Effector CD4-positive, alpha-beta T cell (primary cell): Measurements from ENCODE around the gene GFPT2.

Experiments used
- DNase-seq: peaks from one replicate; pipeline ENCODE4 v3.0.0-alpha.2; 2020

Gene GFPT2

DNA sequence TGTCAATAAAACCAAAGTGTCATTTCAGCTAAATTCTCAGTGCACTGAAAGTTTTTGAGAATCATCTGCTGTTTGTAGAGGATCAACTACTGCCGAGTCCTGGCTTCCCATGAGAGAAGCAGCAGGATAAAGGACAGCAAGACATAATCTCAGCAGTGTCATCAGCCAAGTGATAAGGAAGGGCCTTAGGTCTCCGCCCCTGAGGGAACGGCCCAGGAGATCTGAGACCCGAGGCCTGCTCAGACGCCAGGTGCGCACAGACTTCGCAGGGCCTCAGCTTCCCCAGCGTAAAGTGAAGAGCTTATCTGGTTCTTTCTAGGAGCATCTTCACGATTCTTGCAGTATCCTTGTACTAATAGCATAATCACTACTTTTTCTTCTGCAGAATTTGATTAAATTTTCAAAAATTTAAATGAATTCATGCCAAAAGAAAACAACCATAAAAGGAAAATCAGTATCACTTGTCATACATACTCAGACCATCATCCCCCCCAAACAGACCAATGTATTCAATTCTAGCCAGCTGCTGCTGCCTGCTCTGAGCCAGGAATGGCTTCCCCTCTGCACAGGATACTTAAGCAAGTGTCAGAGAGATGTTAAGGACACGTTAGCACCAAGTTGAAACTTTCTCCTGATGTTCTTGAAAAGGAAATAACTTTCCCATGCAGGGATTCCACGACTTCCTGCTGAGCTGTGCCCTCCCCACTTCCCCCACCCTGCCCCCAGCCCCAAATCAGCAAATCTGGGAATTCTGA lies 2.2 kb downstream of the GFPT2 start:
- DNase-seq: no peak

- DNase-seq: no peak
These were observed 2.8 kb downstream of the GFPT2 start for GRCh38 chr5:180350296-180350695.

- no peak for DNase-seq
These were observed 3.7 kb downstream of the GFPT2 start for GRCh38 chr5:180349391-180349790.

DNA sequence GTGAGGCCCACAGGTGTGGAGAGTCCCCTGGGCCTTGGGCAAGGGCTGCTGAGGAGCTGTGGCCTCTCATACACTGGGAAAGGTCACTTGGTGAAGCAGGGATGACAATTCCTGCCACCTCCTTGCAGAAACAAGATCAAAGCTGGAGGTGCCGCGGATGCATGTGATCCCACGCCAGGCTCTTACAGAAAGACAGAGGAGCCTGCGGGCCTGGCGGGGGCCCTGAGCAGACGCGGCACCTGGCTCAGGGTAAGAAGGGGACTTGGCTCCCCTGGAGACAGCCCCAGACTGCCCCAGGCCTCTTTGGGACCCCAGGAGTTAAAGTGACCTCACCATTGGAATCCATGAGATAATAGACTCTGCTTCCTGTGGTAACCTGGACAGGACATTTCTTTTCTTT lies 4.8 kb downstream of the GFPT2 start:
- no peak for DNase-seq

- DNase-seq: no peak
These were observed 5.4 kb downstream of the GFPT2 start for GRCh38 chr5:180347702-180348101.

DNA sequence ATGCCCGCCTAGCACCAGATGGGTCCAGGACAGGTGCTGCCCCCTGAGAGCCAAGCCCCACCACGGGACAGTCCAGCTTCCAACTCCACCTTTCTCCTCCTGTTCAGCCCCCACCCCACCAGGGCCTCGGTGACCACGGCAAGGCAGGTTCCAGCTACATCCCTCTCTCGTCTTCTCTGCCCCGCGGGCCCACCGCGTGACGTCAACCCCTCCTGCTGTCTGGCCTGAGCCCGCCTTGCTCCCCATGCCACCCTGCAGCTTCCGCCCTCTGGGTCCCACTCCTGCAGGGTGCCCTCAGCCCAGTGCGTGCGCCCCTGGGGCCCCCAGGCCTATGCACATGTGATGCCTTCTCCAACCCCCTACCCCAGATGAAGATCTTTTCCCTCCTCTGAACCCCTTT lies 6.8 kb downstream of the GFPT2 start:
- DNase-seq: no peak

GRCh38 chr5:180345781-180346180 lies 7.4 kb downstream of the GFPT2 start:
- DNase-seq: no peak

- no peak for DNase-seq
These were observed 8.0 kb downstream of the GFPT2 start for GRCh38 chr5:180345186-180345585.

- DNase-seq: no peak
These were observed 8.5 kb downstream of the GFPT2 start for GRCh38 chr5:180344696-180344999.

DNA sequence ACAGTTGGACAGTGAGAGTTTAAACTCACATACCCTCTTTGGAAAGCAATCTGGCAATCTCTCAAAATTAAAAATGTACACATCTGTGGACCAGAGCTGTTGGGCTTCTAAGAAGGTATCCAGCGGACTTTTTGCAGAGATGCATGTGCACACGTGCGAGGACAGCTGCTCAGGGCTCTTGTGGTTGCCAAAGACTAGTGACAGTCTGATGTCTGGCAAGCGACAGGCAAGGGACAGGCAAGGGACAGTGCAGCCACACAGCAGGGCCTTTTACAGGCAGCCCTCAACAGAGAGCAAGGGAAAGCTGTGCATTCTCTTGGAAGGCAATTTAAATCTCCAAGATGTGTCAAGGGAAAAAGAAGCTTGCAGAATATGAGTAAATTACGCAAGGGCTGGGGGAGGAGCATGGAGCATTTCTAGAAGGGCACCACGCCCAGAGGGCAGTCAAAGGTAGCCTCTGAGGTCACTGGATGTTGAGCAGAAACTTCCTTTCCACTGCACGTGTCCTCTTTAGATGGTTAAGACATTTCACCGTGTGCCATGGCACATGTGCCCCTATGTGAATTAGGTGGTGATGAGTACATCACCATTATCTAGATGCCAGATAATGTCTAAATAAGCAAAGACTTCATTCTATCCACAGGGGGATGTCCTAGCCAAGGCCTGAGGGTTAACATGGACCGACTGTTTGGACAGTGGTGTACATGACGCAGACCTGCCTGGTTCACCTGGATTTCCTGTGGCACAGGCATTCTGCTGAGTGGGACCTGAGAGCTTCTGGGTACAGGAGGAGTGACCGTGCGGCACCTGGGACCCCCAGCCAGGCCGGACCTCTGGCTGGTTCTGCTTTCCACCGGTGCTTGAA lies 9.1 kb downstream of the GFPT2 start:
- DNase-seq: no peak

- DNase-seq: no peak
These were observed 9.9 kb downstream of the GFPT2 start for GRCh38 chr5:180343110-180343830.

DNA sequence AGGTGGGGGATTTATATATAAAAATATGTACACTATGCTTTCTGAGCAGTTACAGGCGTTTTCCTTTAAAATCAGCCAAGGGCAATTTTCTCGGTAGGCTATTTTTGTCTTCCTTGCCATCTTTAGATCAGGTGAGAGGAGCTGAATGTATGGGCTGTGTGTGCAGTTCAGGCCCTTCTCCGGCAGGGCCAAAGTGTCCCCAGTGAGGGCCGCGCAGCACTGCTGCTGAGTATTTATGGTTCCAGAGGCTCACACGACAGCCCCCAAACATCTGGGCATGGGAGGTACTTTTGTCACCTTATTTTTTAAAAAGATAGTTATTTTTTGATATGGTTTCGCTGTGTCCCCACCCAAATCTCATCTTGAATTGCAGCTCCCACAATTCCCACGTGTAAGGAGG lies 11.5 kb downstream of the GFPT2 start:
- DNase-seq: no peak

- DNase-seq: no peak
These were observed 12.3 kb downstream of the GFPT2 start for GRCh38 chr5:180340856-180341255.

GRCh38 chr5:180339583-180340183 lies 13.5 kb downstream of the GFPT2 start:
- no peak for DNase-seq

DNA sequence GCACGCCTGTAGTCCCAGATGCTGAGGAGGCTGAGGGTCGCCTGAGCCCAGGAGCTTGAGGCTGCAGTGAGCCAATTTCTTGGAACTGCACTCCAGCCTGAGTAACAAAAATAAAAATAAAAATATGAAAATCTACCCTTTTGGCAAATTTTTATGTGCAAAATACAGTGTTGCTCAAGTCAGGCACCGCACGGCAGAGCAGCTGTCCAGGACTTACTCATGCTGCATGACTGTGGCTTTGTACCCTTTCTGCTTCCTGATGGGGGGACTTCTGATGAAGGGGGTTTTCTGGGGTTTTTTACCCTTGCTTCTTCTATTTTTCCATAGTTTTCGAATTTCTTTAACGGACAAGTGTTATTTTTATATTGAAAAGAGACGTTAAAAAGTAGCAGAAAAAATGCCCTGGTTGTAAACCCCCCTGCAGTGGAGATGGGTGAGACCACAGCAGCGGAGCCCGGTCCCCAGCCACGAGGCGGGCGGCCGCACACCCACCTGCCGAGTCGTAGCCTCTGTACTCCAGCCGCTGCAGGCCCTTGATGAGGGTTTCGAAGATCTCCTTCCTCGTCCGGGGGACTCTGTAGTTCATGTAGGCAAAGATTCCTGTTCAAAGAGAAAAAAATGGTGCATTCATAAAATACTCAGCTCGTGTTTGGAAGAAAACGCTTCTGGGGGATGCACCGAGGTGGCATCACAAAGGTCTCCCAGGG lies 15.0 kb downstream of the GFPT2 start:
- no peak for DNase-seq

- DNase-seq: no peak
These were observed 16.7 kb downstream of the GFPT2 start for GRCh38 chr5:180336234-180337020.

DNA sequence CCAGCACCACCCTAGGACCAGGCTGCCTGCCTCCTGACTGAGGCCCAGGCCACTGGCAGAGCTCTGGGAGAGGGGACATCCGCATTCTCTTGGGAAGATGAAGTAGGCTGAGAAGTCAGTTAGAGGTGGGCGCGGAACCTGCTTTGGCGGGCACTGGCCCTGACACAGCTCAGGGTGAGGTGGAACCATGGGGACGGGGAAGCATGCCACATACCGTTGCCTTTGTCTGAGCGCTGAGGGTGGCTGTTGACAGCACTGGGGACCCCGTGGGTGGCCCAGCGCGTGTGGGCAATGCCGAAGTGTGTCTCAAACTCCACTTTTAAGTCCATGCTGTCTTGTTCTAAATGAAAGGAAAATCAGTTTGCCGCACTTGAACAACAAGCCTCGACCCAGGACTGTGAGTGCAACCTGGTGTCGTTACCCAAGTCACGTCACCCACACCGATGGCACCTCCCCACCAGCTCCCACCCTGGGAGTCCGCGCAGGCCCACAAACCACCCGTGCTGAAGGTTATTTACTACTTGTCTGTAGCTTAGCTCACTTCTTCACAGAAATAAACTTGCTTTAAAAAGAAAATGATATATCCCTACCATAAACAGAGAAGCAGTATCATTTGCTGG lies 17.4 kb downstream of the GFPT2 start:
- no peak for DNase-seq

- DNase-seq: no peak
These were observed 18.2 kb downstream of the GFPT2 start for GRCh38 chr5:180334751-180335613.

- DNase-seq: no peak
These were observed 19.0 kb downstream of the GFPT2 start for GRCh38 chr5:180334176-180334575.

GRCh38 chr5:180333661-180334060 lies 19.5 kb downstream of the GFPT2 start:
- no peak for DNase-seq
